H1 (cell line): Measurements from ENCODE around the gene CTIF. TPM values are rescaled to one million over a fixed set of nuclear protein-coding genes. Genes with fewer than 3 reads are reported as not detected.

Source experiments
- BRCA1 ChIP-seq: IDR thresholded peaks from 2 replicates; pipeline ENCODE4 v1.6.1; 2012; ENCODE audit warnings: low read depth, low read length, improper control_type of control experiment
- CHD7 ChIP-seq: fragments of 300-600 bp; sonication (generic); IDR thresholded peaks from 2 replicates; pipeline ENCODE4 v1.7.1; 2012; ENCODE audit warnings: low read length, moderate library complexity, mild to moderate bottlenecking, inconsistent platforms; ENCODE audit not compliant: insufficient replicate concordance
- CREB1 ChIP-seq: IDR thresholded peaks from 2 replicates; pipeline ENCODE4 v1.6.1; 2012; ENCODE audit warnings: inconsistent platforms
- CTBP2 ChIP-seq: IDR thresholded peaks from 2 replicates; pipeline ENCODE4 v1.7.0; 2011; ENCODE audit warnings: borderline replicate concordance, mild to moderate bottlenecking, moderate library complexity, mixed read lengths, low read length; ENCODE audit not compliant: insufficient read depth, insufficient read length
- RAD21 ChIP-seq, 2 experiments: IDR thresholded peaks in 1 of 2; conservative IDR thresholded peaks in 1 of 2; 2 replicates each; pipeline ENCODE4 v1.6.1; 2011; ENCODE audit warnings: low read depth in 2 of 2, low read length in 2 of 2, improper control_type of control experiment in 1 of 2, inconsistent platforms in 1 of 2, mild to moderate bottlenecking in 1 of 2, moderate library complexity in 1 of 2
- RNF2 ChIP-seq: fragments of 200-900, 300-1000 bp; sonication (generic); IDR thresholded peaks from 2 replicates; pipeline ENCODE4 v1.7.1; 2016; ENCODE audit warnings: borderline replicate concordance, low read depth, mild to moderate bottlenecking, antibody characterized with exemption, low read length; ENCODE audit not compliant: poor library complexity, severe bottlenecking; ENCODE audit errors: missing control alignments
- SAP30 ChIP-seq: fragments of 300-600 bp; sonication (generic); IDR thresholded peaks from 2 replicates; pipeline ENCODE4 v1.7.1; 2012; ENCODE audit warnings: low read length, moderate library complexity, mild to moderate bottlenecking, inconsistent platforms; ENCODE audit not compliant: insufficient read depth, insufficient replicate concordance
- SIX5 ChIP-seq: IDR thresholded peaks from 2 replicates; pipeline ENCODE4 v1.6.1; 2011; ENCODE audit warnings: mild to moderate bottlenecking, low read depth, low read length
- SRF ChIP-seq: IDR thresholded peaks from 2 replicates; pipeline ENCODE4 v1.6.1; 2011; ENCODE audit warnings: mild to moderate bottlenecking, low read depth, low read length, moderate library complexity
- TAF1 ChIP-seq: IDR thresholded peaks from 2 replicates; pipeline ENCODE4 v1.6.1; 2011; ENCODE audit warnings: mild to moderate bottlenecking, low read depth, low read length
- YY1 ChIP-seq: IDR thresholded peaks from 2 replicates; pipeline ENCODE4 v1.6.1; 2011; ENCODE audit warnings: low read depth, mild to moderate bottlenecking, low read length
- polyA plus RNA-seq, 7 experiments: library from polyadenylated mRNA; depleted of rRNA in 3 of 7; stranded (reverse) in 5 of 7; unstranded in 2 of 7; fragments of >200 nt in 5 of 7; fragments of 200-250 nt in 2 of 7; gene quantifications; 1 replicate in 5 of 7; 2 replicates in 1 of 7; 4 replicates in 1 of 7; pipeline versions ENCODE4 v1.2.1 to v1.2.3, GENCODE V29; 2011 to 2013; ENCODE audit warnings: missing spikeins in 2 of 7, mixed read lengths in 2 of 7
- total RNA-seq: library from RNA; stranded (reverse); fragmentation: NEBNext Ultra II Directional; extraction: Animal tissue kit (Norgen Biotek cat#: 25700); gene quantifications from 2 replicates; pipeline ENCODE4 v1.2.1, GENCODE V29; 2021

CTIF gene
- total and polyA plus RNA-seq, 2 of the 8 experiments (the other 6 are each of a cell fraction or from before 2014, with no cell fraction given): 9.0 to 17.8 TPM

DNA sequence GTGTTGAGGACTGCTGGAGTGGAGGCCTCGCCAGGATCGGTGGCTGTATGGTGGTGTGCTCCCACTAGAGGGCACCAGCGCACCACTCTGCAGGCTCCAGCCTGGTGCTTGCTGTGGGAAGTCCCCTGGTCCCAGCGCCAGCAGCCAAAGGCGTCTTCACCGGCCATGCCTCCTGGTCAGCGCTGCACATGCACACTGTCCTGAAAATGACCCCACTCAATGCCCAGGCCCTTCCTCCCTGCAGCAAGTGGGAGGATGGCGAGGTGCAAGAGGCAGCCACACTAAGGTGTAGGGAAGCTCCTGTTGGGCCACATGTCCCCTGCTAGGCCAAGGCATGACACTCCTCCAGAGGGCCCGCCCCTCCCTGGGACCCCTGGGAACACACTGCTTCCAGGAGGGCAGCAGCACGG is 136.5 kb downstream of the CTIF start (continued):
- TF ChIP-seq YY1: no peak
- no peak for TF ChIP-seq CTBP2
- TF ChIP-seq RNF2: no peak
- TF ChIP-seq TAF1: no peak
- 0 out of 2 replicates have a peak, but pooled peaks have one; percentile 18 for TF ChIP-seq CREB1
- TF ChIP-seq SRF: no peak
- no peak for TF ChIP-seq SAP30
- no peak for TF ChIP-seq CHD7
- no peak for TF ChIP-seq BRCA1
- no peak for TF ChIP-seq SIX5
- TF ChIP-seq RAD21 (IDR thresholded peaks at IDR 0.05 in 1 of 2, conservative IDR thresholded peaks at IDR 0.05 in 1 of 2; ENCODE audit: low read depth in 2 of 2, low read length in 2 of 2): peak; percentile 94 to 97
